ENCODE data around the gene SAMD14. TPM values are rescaled to one million over a fixed set of nuclear protein-coding genes. Genes with fewer than 3 reads are reported as not detected.
A peak's percentile ranks its signal among the peaks of the same experiment; 100 is the strongest.

The SAMD14 gene
- total and polyA plus RNA-seq, 12 donors, result 1.1 to 12.6 (median 3.3) TPM

- 70 to 85% (median 79%) methylated on average over 7 to 9 of the region's 9 CpGs for WGBS, 4 donors
- Histone ChIP-seq H3K9me3 (replicated peaks in 1 of 3) (no peaks in the 10 kb centered on the region), H3K4me3 (peak overlapping the region in 1 of 4 donors; percentile 18), H3K27me3 (no peaks in the 10 kb centered on the region), H3K27ac (peak overlapping the region in 4 of 5 donors; percentile 85 to 94 (median 92)), H3K36me3 (replicated peaks in 1 of 2) (no peaks in the 10 kb centered on the region), H3K4me1 (replicated peaks in 1 of 2) (peaks cover 81 to 92% of the 10 kb centered on the region in 2 donors)
- TF ChIP-seq POLR2A (IDR thresholded peaks at IDR 0.05), result peak in 1 of 2 donors; percentile 52
- TF ChIP-seq, protein P1, sequence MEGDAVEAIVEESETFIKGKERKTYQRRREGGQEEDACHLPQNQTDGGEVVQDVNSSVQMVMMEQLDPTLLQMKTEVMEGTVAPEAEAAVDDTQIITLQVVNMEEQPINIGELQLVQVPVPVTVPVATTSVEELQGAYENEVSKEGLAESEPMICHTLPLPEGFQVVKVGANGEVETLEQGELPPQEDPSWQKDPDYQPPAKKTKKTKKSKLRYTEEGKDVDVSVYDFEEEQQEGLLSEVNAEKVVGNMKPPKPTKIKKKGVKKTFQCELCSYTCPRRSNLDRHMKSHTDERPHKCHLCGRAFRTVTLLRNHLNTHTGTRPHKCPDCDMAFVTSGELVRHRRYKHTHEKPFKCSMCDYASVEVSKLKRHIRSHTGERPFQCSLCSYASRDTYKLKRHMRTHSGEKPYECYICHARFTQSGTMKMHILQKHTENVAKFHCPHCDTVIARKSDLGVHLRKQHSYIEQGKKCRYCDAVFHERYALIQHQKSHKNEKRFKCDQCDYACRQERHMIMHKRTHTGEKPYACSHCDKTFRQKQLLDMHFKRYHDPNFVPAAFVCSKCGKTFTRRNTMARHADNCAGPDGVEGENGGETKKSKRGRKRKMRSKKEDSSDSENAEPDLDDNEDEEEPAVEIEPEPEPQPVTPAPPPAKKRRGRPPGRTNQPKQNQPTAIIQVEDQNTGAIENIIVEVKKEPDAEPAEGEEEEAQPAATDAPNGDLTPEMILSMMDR (IDR thresholded peaks at IDR 0.05), result no peak
- peak; percentile 67 to 92 (median 89) for DNase-seq
- intact Hi-C loops (cut with DNase I), result no loop called here
Measured at GRCh38 chr17:50060951-50061712, 68.8 kb downstream of the SAMD14 start.

Other genes with a start within 250 kb of the SAMD14 start
- gene DLX4, start 161.0 kb downstream of the SAMD14 start, total RNA-seq, result under 1 TPM in 6 of 9 donors, not detected in 3; 0.18 to 0.96 (median 0.27) TPM
- under 1 TPM; 0.10 to 0.48 (median 0.11) TPM for gene DLX4, start 161.0 kb downstream of the SAMD14 start, polyA plus RNA-seq
- gene DLX3, start 134.9 kb downstream of the SAMD14 start, total RNA-seq, result under 1 TPM in 5 of 9 donors, not detected in 4; 0.36 to 0.83 (median 0.49) TPM
- gene DLX3, start 134.9 kb downstream of the SAMD14 start, polyA plus RNA-seq, result under 1 TPM; 0.07 to 0.24 (median 0.13) TPM
- gene ITGA3, start 74.0 kb downstream of the SAMD14 start, total RNA-seq, result 100 to 1,000 TPM in 7 of 9 donors, 10 to 100 TPM in 2; 27.8 to 206 (median 133) TPM
- gene ITGA3, start 74.0 kb downstream of the SAMD14 start, polyA plus RNA-seq, result 100 to 1,000 TPM in 2 of 3 donors, 10 to 100 TPM in 1; 20.9 to 164 (median 116) TPM
- 100 to 1,000 TPM in 7 of 9 donors, 10 to 100 TPM in 2; 28.4 to 225 (median 126) TPM for gene PDK2, start 34.8 kb downstream of the SAMD14 start, total RNA-seq
- gene PDK2, start 34.8 kb downstream of the SAMD14 start, polyA plus RNA-seq, result 100 to 1,000 TPM in 1 of 3 donors, 10 to 100 TPM in 2; 48.5 to 110 (median 59.7) TPM
- 10 to 100 TPM; 23.1 to 87.0 (median 52.7) TPM for gene PPP1R9B, start 20.5 kb upstream of the SAMD14 start, total RNA-seq
- gene PPP1R9B, start 20.5 kb upstream of the SAMD14 start, polyA plus RNA-seq, result 100 to 1,000 TPM in 1 of 3 donors, 10 to 100 TPM in 2; 21.8 to 128 (median 27.2) TPM
- gene SGCA, start 35.8 kb upstream of the SAMD14 start, total RNA-seq, result 1 to 10 TPM in 3 of 9 donors, under 1 TPM in 3, not detected in 3; 0.28 to 3.0 (median 0.95) TPM
- gene SGCA, start 35.8 kb upstream of the SAMD14 start, polyA plus RNA-seq, result 1 to 10 TPM in 2 of 3 donors, not detected in 1; 5.2 to 5.5 TPM
- gene COL1A1, start 71.5 kb upstream of the SAMD14 start, total RNA-seq, result 100 to 1,000 TPM in 5 of 9 donors, 10 to 100 TPM in 4; 50.2 to 263 (median 134) TPM
- gene COL1A1, start 71.5 kb upstream of the SAMD14 start, polyA plus RNA-seq, result 100 to 1,000 TPM in 1 of 3 donors, 10 to 100 TPM in 2; 39.6 to 101 (median 40.1) TPM
- gene TMEM92, start 144.3 kb upstream of the SAMD14 start, total RNA-seq, result under 1 TPM in 1 of 9 donors, not detected in 8; 0.06 TPM
- under 1 TPM in 1 of 3 donors, not detected in 2; 0.13 TPM for gene TMEM92, start 144.3 kb upstream of the SAMD14 start, polyA plus RNA-seq
- gene XYLT2, start 216.0 kb upstream of the SAMD14 start, total RNA-seq, result 10 to 100 TPM; 14.7 to 40.3 (median 31.9) TPM
- gene XYLT2, start 216.0 kb upstream of the SAMD14 start, polyA plus RNA-seq, result 10 to 100 TPM in 2 of 3 donors, 1 to 10 TPM in 1; 4.6 to 29.8 (median 16.2) TPM
- gene MRPL27, start 243.0 kb upstream of the SAMD14 start, total RNA-seq, result 100 to 1,000 TPM in 3 of 9 donors, 10 to 100 TPM in 6; 75.0 to 159 (median 93.4) TPM
- 100 to 1,000 TPM in 2 of 3 donors, 10 to 100 TPM in 1; 96.4 to 287 (median 159) TPM for gene MRPL27, start 243.0 kb upstream of the SAMD14 start, polyA plus RNA-seq
- 1 to 10 TPM in 3 of 9 donors, under 1 TPM in 6; 0.18 to 5.2 (median 0.55) TPM for gene EME1, start 243.1 kb upstream of the SAMD14 start, total RNA-seq
- gene EME1, start 243.1 kb upstream of the SAMD14 start, polyA plus RNA-seq, result 1 to 10 TPM in 1 of 3 donors, under 1 TPM in 2; 0.48 to 1.5 (median 0.84) TPM